HG03571 (cell line): Measurements from ENCODE around the gene WASF3.

Experiments
- ATAC-seq: cut with Tn5 transposase; IDR thresholded peaks from one replicate; pipeline ENCODE4 v1.9.1; 2021; ENCODE audit not compliant: unreplicated experiment

WASF3 gene

DNA sequence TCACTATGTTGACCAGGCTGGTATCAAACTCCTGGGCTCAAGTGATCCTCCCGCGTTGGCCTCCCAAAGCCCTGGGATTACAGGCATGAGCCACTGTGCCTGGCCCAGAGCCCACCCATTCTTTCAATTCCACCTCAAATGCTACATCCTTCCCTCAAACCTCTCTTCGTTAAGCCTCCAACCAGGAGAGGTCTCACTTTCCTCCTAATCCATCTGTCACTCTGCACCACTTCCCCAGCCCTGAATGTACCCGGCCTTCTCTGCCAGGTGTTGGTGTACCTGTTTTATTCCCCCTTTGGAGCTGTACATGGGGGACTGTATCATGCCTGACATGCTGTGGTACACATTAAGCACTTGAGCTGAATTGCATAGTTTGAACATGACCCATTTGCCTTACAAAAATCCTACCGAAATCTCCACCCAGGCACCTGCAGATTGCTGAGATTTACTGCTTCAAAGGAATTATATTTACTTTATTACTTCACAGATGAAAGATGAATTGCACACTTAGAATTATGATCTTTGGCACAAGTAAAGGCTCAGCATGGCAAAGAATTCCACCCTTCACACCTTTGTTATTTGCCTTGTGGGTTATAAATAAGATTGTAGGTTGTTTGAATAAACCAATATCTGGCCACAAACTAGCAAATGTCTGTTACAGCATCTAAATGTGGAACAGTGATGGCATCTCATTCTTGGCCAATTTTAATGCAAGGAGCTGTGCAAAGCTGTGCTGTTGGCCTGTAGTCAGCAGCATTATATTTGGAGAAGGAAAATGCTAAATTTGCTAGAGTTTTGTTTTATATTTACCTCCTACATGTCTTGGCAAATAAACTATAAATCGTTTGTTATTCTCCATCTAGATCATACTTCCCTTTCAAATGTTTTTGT is 15.6 kb upstream of the WASF3 start:
- no peak for ATAC-seq

DNA sequence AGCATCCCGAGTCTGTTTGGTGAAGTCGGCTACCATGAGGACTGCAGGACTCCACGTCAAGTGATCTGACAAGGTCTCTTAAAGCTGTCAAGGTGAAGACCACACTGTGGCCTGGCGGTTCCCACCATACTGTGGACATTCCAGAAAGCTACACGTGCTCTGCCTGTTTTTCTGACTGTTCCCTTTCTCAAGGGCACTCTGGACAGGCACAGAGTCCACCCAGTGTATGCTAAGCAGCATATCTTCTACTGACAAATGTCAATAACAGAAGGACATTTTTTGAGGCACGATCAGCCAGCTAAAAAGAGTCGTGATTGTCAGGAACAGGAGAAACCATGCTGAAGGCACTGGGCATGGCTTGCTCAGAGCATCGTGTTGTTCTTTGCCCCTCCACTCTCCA is 12.8 kb upstream of the WASF3 start:
- no peak for ATAC-seq

DNA sequence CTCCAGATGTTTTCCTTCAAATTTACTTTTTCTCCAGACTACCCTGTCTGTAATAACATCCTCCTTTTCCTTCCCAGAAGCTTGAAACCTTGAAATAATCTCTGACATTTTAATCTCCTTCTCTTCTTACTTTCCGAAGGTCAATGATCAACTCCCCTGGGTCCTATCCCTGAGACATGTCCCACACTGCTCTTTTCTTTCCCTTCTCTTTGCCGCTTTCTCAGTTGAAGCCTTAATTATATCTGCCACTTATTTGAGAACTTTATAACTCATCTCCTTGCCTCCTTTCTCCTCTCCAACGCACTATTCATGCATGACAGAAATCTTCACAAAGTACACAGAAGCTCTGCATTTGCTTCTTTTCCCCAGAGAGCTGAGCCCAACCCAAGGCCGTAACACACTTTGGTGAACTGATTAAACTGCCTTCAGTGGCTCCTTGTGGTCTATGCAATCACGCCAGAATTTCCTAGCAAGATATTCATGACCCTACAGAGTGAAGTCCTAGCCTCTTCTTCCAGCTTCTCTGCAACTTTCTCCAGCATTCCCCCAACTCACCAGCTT is 9.2 kb upstream of the WASF3 start:
- no peak for ATAC-seq

DNA sequence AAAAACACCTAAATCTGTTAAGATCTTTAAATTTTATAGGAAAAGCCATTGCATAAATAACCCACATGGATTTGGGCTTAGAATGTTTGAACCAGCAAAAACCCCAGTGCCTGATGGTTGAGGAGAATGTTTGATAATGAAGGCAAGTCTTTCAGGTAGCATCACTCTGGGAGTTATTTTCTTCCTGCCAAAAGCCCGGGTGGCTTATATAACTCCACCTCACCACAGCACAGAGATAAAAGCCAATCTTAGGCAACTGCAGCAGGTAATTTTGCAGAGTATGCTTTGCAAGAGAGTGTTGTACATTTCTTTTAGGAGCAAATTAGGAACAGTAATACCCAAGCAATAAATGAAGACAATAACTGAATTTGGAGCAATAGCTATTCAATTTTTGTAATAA is 7.8 kb upstream of the WASF3 start:
- no peak for ATAC-seq

DNA sequence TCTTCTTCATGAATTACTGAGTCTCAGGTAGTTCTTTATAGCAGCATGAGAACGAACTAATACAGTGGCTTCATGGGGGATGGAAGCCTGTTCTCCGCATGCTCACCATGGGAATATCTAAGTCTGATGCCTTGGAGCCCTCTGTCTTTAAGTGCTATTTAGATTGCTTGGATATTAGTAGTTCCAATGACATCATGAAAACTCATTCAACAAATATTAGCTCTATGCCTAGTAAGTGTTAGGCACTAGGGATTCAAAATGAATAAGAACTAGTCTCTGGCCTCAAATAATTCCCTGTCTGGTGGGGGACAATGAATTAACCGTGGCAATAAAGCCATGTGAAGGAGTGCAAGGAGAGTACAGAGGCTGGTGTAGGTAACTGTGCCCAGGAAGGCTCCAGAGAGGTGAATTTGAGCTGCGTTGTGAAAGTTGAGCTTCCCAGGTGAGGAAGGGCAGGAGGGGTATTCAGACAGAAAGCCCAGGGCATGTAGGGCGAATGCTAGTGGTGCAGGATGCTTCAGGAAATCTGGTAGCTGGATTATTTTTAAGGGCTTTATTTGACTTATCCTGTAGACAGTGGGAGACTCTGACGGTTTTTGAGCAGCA is 6.1 kb upstream of the WASF3 start:
- no peak for ATAC-seq

DNA sequence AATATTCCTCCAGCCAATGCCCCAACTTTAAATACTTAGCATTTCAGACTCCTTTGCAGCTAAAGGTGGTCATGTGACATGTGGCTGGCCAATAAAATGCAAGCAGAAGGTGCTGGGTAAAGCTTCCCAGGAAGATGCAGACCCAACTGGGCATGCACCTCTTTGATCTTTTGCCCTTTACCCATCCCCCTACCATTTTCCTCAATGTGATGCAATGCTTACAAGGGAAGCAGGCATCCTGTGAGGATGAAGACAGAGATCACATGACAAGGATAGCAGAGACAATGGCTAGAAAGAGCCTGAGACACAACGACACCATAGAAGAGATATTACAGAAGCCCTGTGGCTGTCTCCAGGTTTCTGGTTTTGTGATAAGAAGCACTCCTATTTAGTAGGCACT is 2.1 kb upstream of the WASF3 start:
- no peak for ATAC-seq

DNA sequence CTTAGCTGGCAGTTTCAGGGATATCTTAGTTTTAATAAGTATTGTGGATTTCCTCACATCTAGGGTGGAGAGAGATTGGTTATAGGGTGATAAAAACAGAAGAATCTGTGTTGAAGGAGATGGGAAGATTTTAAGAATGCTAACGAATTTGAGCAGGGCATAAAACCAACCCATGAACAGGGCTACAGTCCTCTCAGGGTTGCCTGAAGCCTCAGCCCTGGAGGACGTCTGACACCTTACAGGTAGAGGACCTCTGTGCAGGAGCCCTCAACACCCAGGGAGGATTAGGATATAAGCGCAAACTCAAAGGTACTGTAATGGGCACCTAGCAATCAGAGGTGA is 461 bp upstream of the WASF3 start:
- peak; percentile 13 for ATAC-seq

DNA sequence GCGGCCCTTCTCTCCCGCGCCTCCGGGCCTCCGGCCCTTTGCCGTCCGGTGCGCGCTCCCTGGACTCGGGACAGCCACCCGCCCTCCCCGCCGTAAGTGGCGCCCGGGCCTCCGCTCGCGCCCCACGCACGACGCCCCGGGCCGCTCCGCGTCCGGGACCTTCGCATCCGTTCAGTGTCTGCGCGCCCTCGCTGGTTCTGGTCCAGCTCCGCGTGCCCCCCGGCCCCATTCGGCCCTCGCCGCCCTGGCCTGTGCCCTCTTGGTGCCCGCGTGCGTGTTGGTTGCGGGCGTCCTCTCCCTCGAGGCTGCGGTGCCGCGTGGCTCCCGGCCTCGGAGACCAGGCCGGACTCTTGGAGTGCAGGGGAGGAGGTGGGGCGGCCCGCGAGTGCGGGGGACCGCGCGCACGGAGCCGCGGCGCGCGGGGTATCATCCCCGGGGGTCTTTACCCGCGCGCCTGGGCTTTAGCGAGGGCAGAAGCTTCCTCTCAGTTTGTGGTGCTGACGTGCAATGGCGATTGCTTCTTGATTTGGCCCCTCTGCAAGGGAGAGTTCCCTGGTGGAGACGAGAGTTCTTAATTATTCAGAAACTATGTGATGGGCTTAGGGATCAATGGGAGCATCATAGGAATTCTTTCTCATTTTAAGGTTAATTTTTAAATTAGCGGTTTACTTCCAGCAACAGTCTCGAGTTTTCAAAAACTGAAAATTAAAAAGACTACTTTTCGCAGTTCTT is 757 bp downstream of the WASF3 start:
- peak; percentile 11 for ATAC-seq

DNA sequence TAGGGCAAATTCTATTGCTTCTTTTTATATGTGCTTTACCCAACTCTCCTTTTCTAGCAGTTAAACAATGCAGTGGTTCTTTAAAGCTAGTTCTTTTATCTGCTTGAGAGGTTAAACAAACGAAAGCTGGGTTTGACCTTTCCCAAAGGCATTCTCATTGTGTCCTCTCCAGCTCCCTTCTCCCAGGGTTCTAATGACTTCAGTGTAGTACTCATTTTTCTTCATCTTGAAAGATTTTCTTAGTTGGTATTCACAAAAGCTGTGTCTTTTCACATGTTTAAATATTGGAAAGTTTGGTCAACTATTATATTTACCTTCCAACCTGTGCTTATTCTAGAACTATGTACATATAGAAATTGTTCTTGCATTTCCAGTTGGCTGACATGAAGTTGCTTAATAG is 1.5 kb downstream of the WASF3 start:
- no peak for ATAC-seq

DNA sequence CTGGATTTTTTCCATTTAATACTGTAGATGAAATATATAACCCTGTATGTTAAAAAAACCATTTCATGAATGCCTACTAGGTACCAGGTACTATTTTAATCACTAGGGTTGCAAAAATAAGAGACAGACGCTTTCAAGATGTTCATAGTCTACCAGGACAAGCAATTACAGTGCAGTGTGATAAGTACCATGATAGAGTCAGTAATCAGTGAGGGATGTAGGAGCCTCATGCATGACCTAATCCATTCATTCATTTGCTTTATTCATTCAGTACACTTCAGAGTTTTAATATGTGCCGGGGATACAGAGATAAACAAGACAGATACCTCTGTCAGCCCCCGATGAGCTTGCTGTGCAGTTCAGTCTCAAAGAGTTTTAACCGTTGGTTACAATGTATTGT is 3.0 kb downstream of the WASF3 start:
- no peak for ATAC-seq

DNA sequence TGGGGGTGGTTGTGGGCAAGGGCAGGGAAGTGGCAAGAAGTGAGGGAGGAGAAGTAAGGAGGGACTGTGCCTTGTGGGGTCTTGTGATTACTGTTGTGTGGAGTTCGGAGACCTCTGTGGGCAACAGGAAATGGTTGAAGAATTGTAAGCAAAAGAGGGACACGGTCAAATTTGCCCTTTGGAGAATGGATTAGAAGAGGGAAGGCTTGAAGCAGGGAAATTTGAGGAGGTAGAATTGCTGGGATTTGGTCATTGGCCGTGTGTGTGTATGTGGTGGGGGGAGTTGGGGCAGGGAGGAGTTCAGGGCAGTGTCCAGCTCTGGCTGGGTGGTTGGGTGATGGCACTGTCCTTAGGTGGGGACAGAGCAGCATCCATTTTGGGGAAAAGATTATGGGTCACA is 3.6 kb downstream of the WASF3 start:
- no peak for ATAC-seq

DNA sequence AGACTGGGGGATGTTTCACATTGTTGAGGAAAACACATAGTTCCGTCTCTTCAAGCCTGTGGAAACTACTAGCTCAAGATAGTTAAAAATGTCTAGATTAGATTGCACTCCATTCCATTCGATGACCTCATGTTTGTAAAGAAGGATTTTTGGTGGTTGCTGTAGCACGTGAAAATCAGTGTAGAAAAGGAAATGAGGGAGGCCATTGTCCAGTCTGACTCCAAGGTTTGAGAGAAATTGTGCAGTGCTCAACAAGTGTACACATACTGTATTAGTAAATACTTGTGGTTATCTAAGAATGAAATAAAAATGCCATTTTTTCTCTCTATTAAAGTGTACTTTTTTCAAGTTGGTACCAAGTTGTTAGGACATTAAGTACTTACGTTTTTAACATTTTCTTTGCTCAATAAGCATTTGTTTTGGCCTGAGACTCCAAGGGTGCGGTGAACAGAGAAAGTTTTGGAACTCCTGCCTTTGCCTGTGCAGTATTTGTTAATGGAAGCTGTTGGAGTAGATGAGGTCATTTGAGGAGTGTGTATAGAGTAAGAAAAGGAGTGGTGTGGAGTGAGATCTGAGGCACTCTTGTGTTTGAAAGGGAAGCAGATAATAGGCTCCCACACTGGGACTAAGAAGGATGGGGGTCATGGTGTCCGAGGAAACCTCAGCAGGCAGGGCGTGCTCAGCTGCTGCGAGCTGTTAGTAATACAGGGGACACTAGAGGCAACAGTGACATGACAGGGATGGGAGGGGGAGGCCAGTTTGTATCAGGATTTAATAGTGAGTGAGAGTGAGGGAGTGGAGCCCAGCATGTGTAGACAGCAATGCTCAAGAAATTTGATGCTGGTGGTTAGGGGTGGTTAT is 4.4 kb downstream of the WASF3 start:
- ATAC-seq = no peak

DNA sequence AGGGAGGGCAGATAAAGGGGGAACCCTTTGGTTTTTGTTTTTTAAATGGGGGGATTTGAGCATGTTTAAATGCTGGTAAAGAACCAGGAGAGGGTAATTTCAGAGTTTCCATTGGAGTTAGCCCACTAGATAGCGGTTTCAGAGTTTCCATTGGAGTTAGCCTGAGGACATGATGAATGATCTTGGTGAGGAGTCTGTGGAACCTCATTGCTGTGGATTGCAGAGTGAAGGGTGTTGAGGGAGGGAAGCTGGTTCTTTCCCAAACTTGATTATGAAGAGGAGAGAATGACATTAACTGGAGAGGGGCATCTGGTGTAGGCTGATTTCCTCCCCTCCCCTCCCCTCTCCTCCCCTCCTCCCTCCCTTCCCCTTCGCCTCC is 5.0 kb downstream of the WASF3 start:
- no peak for ATAC-seq

DNA sequence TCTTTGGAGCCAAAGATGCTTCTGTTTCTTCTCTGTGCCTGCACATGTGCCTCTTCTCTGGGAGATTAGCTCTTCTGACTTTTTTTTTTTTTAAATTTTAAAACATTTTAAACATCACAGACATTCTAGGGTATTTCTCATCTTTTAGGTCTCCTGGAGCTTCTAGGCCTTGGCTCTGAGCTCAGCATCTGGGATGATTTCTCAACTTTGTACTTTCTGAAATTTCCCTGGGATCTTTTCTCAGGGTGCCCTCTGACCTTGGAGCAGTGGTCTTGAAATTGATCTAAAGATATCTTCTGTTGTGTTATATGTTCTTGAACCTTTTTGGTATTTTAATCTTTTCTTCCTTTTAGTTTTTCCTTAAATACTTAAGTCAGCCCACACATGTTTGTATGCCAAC is 6.2 kb downstream of the WASF3 start:
- no peak for ATAC-seq

DNA sequence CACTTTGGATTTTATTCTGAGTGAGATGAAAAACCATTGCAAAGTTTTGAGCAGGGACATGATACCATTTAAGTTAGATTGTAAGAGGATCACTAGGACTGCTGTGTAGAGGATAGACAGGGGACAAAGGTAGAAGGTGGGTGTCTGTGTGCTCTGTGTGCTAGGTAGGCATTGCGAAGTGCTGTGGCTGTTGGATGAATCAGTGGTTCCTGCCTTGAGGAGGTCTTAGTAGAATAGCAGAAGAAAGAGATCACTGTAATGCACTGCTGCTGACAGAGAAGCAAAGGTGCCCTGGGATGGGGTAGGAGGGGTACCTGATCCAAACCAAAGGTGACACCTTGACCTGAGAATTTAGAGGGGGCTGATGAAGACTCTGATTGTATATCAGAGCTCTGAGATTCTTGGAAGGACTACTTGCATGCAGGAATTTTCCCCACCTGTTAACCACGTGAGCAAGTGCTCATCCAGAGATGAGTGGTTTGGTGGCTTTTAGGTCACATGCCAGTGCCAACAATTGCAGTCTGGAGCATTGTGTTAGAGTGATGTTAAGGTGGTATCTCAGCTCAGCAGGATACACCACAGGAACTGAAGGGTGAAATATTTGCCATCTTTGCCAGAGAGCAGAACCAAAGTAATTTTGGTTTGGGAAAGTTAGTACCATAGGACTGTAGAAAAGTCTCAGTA is 10.8 kb downstream of the WASF3 start:
- ATAC-seq = no peak

DNA sequence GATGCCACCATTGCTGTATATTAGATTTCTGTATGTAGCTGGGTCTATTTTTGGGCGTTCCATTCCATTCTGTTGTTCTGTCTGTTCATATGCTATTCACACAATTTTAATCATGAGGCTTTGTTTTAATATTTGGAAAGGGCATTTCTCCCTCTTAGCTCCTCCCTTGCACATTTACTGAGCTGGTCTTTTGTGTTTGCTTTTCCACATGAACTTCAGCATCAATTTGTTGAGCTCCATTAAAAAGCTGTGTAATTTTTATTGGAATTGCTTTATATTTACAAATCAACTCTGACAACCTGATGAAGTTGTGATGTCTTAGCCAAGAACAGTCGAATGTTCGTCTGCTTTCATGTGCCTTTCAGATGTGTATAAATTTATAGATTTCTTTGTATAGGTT is 14.0 kb downstream of the WASF3 start:
- ATAC-seq = no peak

DNA sequence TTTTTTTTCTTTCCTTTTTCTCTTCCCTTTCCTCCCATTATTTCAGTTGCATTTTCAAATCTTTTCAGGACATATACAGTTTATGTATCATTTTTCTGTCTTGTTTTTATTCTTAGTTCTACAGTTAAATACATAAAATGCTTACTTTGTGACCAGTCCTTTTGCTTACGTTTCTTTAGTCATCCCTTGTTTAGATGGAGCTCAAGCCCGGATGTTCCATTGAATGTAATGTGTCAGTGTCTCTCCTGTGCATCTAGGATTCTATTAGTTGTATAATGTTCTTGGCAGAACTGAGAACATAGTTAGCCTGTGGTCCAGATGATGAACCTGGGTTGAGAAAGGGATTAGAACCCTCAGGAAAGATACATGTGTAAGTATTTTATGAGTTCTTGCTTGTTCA is 17.8 kb downstream of the WASF3 start:
- no peak for ATAC-seq

DNA sequence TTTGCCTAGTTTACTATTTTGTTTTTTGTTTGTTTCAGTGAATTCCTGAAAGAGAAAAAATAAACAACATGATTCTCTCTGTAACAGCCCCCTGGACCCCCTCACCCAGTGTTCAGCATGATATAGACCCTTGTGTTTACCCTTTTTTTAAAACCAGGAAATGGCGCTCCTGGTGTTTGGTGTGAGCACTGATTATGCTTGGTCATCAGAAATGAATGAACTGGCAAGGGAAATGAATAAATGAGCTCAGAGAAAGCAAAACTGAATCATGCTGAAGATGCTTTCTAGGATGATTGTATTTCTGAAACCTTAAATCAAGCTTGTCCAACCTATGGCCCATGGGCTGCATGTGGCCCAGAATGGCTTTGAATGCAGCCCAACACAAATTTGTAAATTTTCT is 22.1 kb downstream of the WASF3 start:
- ATAC-seq = no peak

DNA sequence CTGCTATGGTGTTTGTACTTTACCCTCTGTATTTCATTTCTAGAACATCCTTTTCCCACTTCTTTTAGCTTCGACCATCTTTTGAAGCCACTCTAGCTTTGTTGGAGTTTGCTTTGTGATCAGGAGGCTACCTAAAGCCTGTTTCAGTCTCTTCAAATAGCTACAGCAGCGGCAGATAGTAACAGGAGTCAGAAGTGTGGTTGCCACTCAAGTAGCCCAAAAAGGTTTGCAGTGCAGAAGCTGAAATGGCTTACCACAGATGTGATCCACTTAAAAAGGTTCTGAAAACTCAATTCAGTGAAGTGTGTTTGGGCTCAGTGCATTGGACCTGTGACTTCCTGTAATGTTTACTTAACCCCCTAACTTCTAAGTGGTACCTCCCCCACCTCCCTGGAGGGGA is 26.2 kb downstream of the WASF3 start:
- ATAC-seq = no peak

DNA sequence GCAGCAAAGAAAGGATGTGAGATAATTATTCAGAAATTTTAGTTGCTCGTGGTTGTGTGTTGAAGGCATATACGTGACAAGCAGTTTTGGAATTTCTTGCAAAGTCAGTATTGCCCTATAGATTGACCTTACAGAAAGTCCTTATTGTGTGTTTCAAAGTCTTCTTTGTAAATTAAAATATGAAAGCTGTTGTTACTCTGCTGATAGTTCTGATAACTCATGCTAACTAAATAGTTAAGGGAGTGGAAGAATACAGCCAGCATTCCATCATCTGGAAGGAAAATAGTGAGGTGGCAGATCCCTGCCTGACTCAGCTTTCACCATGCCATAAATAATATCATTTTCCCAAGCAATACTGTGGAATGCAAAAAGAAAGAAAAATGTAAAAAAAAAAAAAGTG is 27.2 kb downstream of the WASF3 start:
- no peak for ATAC-seq
